ENCODE results near the gene SEL1L2. TPM values are rescaled to one million over a fixed set of nuclear protein-coding genes. Genes with fewer than 3 reads are reported as not detected.

The SEL1L2 gene
- total RNA-seq, 1 donor from 2014 or later: not detected

DNA sequence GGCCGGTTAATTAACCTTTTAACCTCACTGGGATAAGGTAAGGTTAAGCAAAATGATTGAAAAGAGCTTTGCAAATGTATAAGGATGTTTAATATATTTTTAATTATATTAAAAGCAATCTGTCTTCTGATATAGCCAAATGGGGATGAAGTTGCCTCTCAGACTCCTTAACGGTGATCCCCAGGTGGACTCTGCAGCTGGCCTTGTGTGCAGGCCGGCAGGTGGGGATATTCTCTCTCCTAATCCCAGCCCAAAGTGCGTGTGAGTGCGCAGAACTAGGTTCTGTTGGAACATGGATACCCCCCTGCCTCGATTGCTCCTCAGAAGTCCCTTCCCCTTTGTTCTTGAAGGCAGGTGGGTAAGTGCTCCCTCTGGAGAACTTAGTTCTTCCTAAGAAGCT, 105.6 kb downstream of the SEL1L2 start:
- DNase-seq (ENCODE audit: low spot score): no peak
- Mint-ChIP-seq H3K27ac (ENCODE audit: unreplicated experiment) (no peak overlapping the region), H3K4me3 (ENCODE audit: unreplicated experiment) (no peak overlapping the region), H3K27me3 (ENCODE audit: unreplicated experiment) (no peaks in the 10 kb centered on the region), H3K36me3 (ENCODE audit: low read depth, unreplicated experiment) (no peaks in the 10 kb centered on the region), H3K4me1 (ENCODE audit: unreplicated experiment) (no peaks in the 10 kb centered on the region), H3K9me3 (ENCODE audit: unreplicated experiment) (no peaks in the 10 kb centered on the region)
- TF ChIP-seq, protein P1, sequence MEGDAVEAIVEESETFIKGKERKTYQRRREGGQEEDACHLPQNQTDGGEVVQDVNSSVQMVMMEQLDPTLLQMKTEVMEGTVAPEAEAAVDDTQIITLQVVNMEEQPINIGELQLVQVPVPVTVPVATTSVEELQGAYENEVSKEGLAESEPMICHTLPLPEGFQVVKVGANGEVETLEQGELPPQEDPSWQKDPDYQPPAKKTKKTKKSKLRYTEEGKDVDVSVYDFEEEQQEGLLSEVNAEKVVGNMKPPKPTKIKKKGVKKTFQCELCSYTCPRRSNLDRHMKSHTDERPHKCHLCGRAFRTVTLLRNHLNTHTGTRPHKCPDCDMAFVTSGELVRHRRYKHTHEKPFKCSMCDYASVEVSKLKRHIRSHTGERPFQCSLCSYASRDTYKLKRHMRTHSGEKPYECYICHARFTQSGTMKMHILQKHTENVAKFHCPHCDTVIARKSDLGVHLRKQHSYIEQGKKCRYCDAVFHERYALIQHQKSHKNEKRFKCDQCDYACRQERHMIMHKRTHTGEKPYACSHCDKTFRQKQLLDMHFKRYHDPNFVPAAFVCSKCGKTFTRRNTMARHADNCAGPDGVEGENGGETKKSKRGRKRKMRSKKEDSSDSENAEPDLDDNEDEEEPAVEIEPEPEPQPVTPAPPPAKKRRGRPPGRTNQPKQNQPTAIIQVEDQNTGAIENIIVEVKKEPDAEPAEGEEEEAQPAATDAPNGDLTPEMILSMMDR (IDR thresholded peaks at IDR 0.05; ENCODE audit: unreplicated experiment): no peak

- Mint-ChIP-seq H3K36me3 (ENCODE audit: low read depth, unreplicated experiment) (no peaks in the 10 kb centered on the region), H3K27ac (ENCODE audit: unreplicated experiment) (no peak overlapping the region), H3K4me3 (ENCODE audit: unreplicated experiment) (no peak overlapping the region), H3K4me1 (ENCODE audit: unreplicated experiment) (no peaks in the 10 kb centered on the region), H3K9me3 (ENCODE audit: unreplicated experiment) (no peaks in the 10 kb centered on the region), H3K27me3 (ENCODE audit: unreplicated experiment) (no peaks in the 10 kb centered on the region)
- no peak for DNase-seq (ENCODE audit: low spot score)
- TF ChIP-seq, protein P1 (IDR thresholded peaks at IDR 0.05; ENCODE audit: unreplicated experiment): no peak
Observed at GRCh38 chr20:13883425-13883824, 107.0 kb downstream of the SEL1L2 start.

- H3K27me3 Mint-ChIP-seq (ENCODE audit: unreplicated experiment): peaks cover 2% of the 10 kb centered on the region
- DNase-seq (ENCODE audit: low spot score): no peak
- H3K27ac Mint-ChIP-seq (ENCODE audit: unreplicated experiment): no peak overlapping the region
- peaks cover 21% of the 10 kb centered on the region for H3K4me1 Mint-ChIP-seq (ENCODE audit: unreplicated experiment)
- TF ChIP-seq, protein P1 (IDR thresholded peaks at IDR 0.05; ENCODE audit: unreplicated experiment): no peak
- no peaks in the 10 kb centered on the region for H3K36me3 Mint-ChIP-seq (ENCODE audit: low read depth, unreplicated experiment)
- no peak overlapping the region for H3K4me3 Mint-ChIP-seq (ENCODE audit: unreplicated experiment)
- no peaks in the 10 kb centered on the region for H3K9me3 Mint-ChIP-seq (ENCODE audit: unreplicated experiment)
Observed at GRCh38 chr20:13878566-13878965, 111.8 kb downstream of the SEL1L2 start.

- H3K27me3 Mint-ChIP-seq (ENCODE audit: unreplicated experiment): peaks cover 2% of the 10 kb centered on the region
- no peak overlapping the region for H3K27ac Mint-ChIP-seq (ENCODE audit: unreplicated experiment)
- no peak for DNase-seq (ENCODE audit: low spot score)
- no peaks in the 10 kb centered on the region for H3K36me3 Mint-ChIP-seq (ENCODE audit: low read depth, unreplicated experiment)
- TF ChIP-seq, protein P1 (IDR thresholded peaks at IDR 0.05; ENCODE audit: unreplicated experiment): no peak
- no peak overlapping the region for H3K4me3 Mint-ChIP-seq (ENCODE audit: unreplicated experiment)
- peaks cover 21% of the 10 kb centered on the region for H3K4me1 Mint-ChIP-seq (ENCODE audit: unreplicated experiment)
- H3K9me3 Mint-ChIP-seq (ENCODE audit: unreplicated experiment): no peaks in the 10 kb centered on the region
Observed at GRCh38 chr20:13877793-13878192, 112.6 kb downstream of the SEL1L2 start.

GRCh38 chr20:13875265-13875811, 115.1 kb downstream of the SEL1L2 start:
- TF ChIP-seq, protein P1 (IDR thresholded peaks at IDR 0.05; ENCODE audit: unreplicated experiment): no peak
- H3K4me1 Mint-ChIP-seq (ENCODE audit: unreplicated experiment): peaks cover 21% of the 10 kb centered on the region
- H3K27me3 Mint-ChIP-seq (ENCODE audit: unreplicated experiment): peaks cover 2% of the 10 kb centered on the region
- H3K36me3 Mint-ChIP-seq (ENCODE audit: low read depth, unreplicated experiment): no peaks in the 10 kb centered on the region
- peak overlapping the region; percentile 76 for H3K27ac Mint-ChIP-seq (ENCODE audit: unreplicated experiment)
- DNase-seq (ENCODE audit: low spot score): no peak
- H3K9me3 Mint-ChIP-seq (ENCODE audit: unreplicated experiment): no peaks in the 10 kb centered on the region
- no peak overlapping the region for H3K4me3 Mint-ChIP-seq (ENCODE audit: unreplicated experiment)
